HCT116 (cell line): ENCODE results near the gene VAMP7. TPM values are rescaled to one million over a fixed set of nuclear protein-coding genes. Genes with fewer than 3 reads are reported as not detected.

Source experiments
- ATAC-seq: fragments of 200-7000 bp; cut with Tn5 transposase; 2 replicates; pipeline ENCODE4 v1.9.1; 2020; ENCODE audit warnings: mild to moderate bottlenecking, moderate library complexity
- BruUV-seq: library from RNA; stranded (reverse); fragments of 400-500 nt; replicated peaks from 2 replicates; lab custom pipeline; 2021; lab: Mats Ljungman, UMichigan
- CTCF ChIA-PET: fragments of 300-600 bp; sonication (Branson Sonifier 250); formaldehyde crosslinking; loops from one replicate; lab custom pipeline; 2021; ENCODE audit warnings: antibody characterized with exemption; lab: Charles Lee
- POLR2A ChIA-PET: fragments of 300-600, 350-600 bp; sonication (Branson Sonifier 250); formaldehyde crosslinking; loops from one replicate; lab custom pipeline; 2021; ENCODE audit warnings: antibody characterized with exemption; lab: Charles Lee
- RAD21 ChIA-PET, 2 experiments: fragments of 300-600 bp; sonication (Branson Sonifier 250); formaldehyde crosslinking; loops; one replicate each; lab custom pipeline; 2023; ENCODE audit warnings: low total read pairs in 2 of 2; ENCODE audit not compliant: uncharacterized antibody in 2 of 2, unreplicated experiment in 2 of 2, low non-redundant PET in 1 of 2; lab: Charles Lee
- DNase-seq: peaks from one replicate; pipeline ENCODE4 v3.0.0-alpha.2; 2010; ENCODE audit warnings: low read depth, low spot score
- H2AFZ ChIP-seq: fragments of 200-600 bp; shearing (Covaris generic), sonication (generic); 2 replicates; pipeline ENCODE4 v1.6.1; 2017; ENCODE audit warnings: low read depth, mixed run types, mixed read lengths, antibody characterized with exemption, low read length; ENCODE audit not compliant: poor library complexity, severe bottlenecking
- H3K27ac ChIP-seq: 2 replicates; pipeline ENCODE4 v1.5.1; 2012; ENCODE audit warnings: low read depth, low read length
- H3K27me3 ChIP-seq: fragments of 200-600 bp; sonication (generic); 2 replicates; pipeline ENCODE4 v1.6.1; 2016; ENCODE audit warnings: mixed run types, low read length, mixed read lengths; ENCODE audit not compliant: insufficient read depth
- H3K36me3 ChIP-seq, 2 experiments: fragments of 200-500 bp in 1 of 2; fragments of 200-600 bp in 1 of 2; sonication (Bioruptor generic) in 1 of 2; sonication (generic) in 1 of 2; 2 replicates each; pipeline versions ENCODE4 v1.5.1 to v1.6.1; 2014 to 2016; ENCODE audit warnings: low read length in 2 of 2, inconsistent platforms in 1 of 2, mixed read lengths in 1 of 2, mixed run types in 1 of 2; ENCODE audit not compliant: insufficient read depth in 2 of 2, control insufficient read depth in 1 of 2
- H3K4me1 ChIP-seq, 2 experiments: fragments of 200-600 bp in 1 of 2; sonication (generic) in 1 of 2; 2 replicates each; pipeline versions ENCODE4 v1.5.1 to v1.6.1; 2012 to 2017; ENCODE audit warnings: low read length in 2 of 2, inconsistent platforms in 1 of 2, mild to moderate bottlenecking in 1 of 2, mixed read lengths in 1 of 2, mixed run types in 1 of 2, moderate library complexity in 1 of 2; ENCODE audit not compliant: insufficient read depth in 2 of 2, control insufficient read depth in 1 of 2
- H3K4me2 ChIP-seq: fragments of 200-600 bp; sonication (generic); 2 replicates; pipeline ENCODE4 v1.6.1; 2017; ENCODE audit warnings: mixed run types, low read length, mixed read lengths
- H3K4me3 ChIP-seq, 2 experiments: fragments of 200-600 bp in 1 of 2; sonication (generic) in 1 of 2; replicated peaks in 1 of 2; 2 replicates each; pipeline ENCODE4 v1.5.1; 2011 to 2016; ENCODE audit warnings: low read length in 2 of 2, control low read depth in 1 of 2, low read depth in 1 of 2, mild to moderate bottlenecking in 1 of 2, mixed read lengths in 1 of 2, mixed run types in 1 of 2
- H3K79me2 ChIP-seq: fragments of 200-600 bp; sonication (generic); 2 replicates; pipeline ENCODE4 v1.6.1; 2017; ENCODE audit warnings: mild to moderate bottlenecking, mixed run types, low read length, moderate library complexity, mixed read lengths; ENCODE audit not compliant: insufficient read depth
- H3K9ac ChIP-seq: fragments of 200-600 bp; sonication (generic); 2 replicates; pipeline ENCODE4 v1.6.1; 2016; ENCODE audit warnings: low read length, mixed read lengths
- H3K9me2 ChIP-seq: fragments of 200-600 bp; sonication (generic), shearing (Covaris generic); 2 replicates; pipeline ENCODE4 v1.6.1; 2017; ENCODE audit warnings: mixed run types, mild to moderate bottlenecking, moderate library complexity; ENCODE audit not compliant: insufficient read depth
- H3K9me3 ChIP-seq, 2 experiments: fragments of 200-500 bp in 1 of 2; fragments of 200-600 bp in 1 of 2; sonication (Bioruptor generic) in 1 of 2; sonication (generic) in 1 of 2; 2 replicates each; pipeline ENCODE4 v1.6.1; 2014 to 2017; ENCODE audit warnings: low read length in 2 of 2, mixed read lengths in 2 of 2, inconsistent platforms in 1 of 2, low read depth in 1 of 2, mild to moderate bottlenecking in 1 of 2, mixed run types in 1 of 2, moderate library complexity in 1 of 2; ENCODE audit not compliant: control insufficient read depth in 1 of 2, insufficient read depth in 1 of 2
- H4K20me1 ChIP-seq: fragments of 200-600 bp; sonication (generic), shearing (Covaris generic); 2 replicates; pipeline ENCODE4 v1.6.1; 2017; ENCODE audit warnings: mixed run types, mild to moderate bottlenecking, moderate library complexity; ENCODE audit not compliant: insufficient read depth
- CBX3 ChIP-seq: IDR thresholded peaks from 2 replicates; pipeline ENCODE4 v1.6.1; 2012; ENCODE audit warnings: low read depth
- ELF1 ChIP-seq: IDR thresholded peaks from 2 replicates; pipeline ENCODE4 v1.6.1; 2012; ENCODE audit warnings: low read depth, borderline replicate concordance
- EZH2 ChIP-seq: fragments of 200-600 bp; sonication (generic); IDR thresholded peaks from 2 replicates; pipeline ENCODE4 v1.6.1; 2017; ENCODE audit warnings: antibody characterized with exemption, mixed run types
- EZH2phosphoT487 ChIP-seq: fragments of 200-600 bp; IDR thresholded peaks from 2 replicates; pipeline ENCODE4 v1.6.1; 2018; ENCODE audit warnings: antibody characterized with exemption, borderline replicate concordance
- FOSL1 ChIP-seq: IDR thresholded peaks from 2 replicates; pipeline ENCODE4 v1.6.1; 2012; ENCODE audit warnings: low read depth
- POLR2A ChIP-seq: IDR thresholded peaks from 2 replicates; pipeline ENCODE4 v1.7.0; 2011; ENCODE audit warnings: borderline replicate concordance; ENCODE audit not compliant: insufficient read depth, insufficient read length; ENCODE audit errors: extremely low read depth
- SIN3A ChIP-seq: IDR thresholded peaks from 2 replicates; pipeline ENCODE4 v1.6.1; 2012; ENCODE audit warnings: low read depth
- SRF ChIP-seq: IDR thresholded peaks from 2 replicates; pipeline ENCODE4 v1.6.1; 2012; ENCODE audit warnings: low read depth
- TCF7L2 ChIP-seq: IDR thresholded peaks from 2 replicates; pipeline ENCODE4 v1.7.0; 2011; ENCODE audit warnings: borderline replicate concordance, inconsistent platforms; ENCODE audit not compliant: insufficient read depth, insufficient read length; ENCODE audit errors: extremely low read depth
- YY1 ChIP-seq: IDR thresholded peaks from 2 replicates; pipeline ENCODE4 v1.6.1; 2011; ENCODE audit warnings: low read length, low read depth, moderate library complexity, mild to moderate bottlenecking; ENCODE audit not compliant: insufficient replicate concordance; ENCODE audit errors: extremely low read depth
- ZFX ChIP-seq: fragments of 450-650 bp; IDR thresholded peaks from 2 replicates; pipeline ENCODE4 v1.6.1; 2017
- ZNF274 ChIP-seq: fragments of 200-500 bp; sonication (Bioruptor generic); IDR thresholded peaks from 2 replicates; pipeline ENCODE4 v1.6.1; 2014; ENCODE audit warnings: mild to moderate bottlenecking, low read depth, low read length, inconsistent platforms
- intact Hi-C: fragments of 100-400 bp; cut with micrococcal nuclease; formaldehyde crosslinking; loops from 2 replicates; pipeline ENCODE4 v1.10.0; 2022
- total RNA-seq: library from RNA; stranded (reverse); gene quantifications from one replicate; pipeline ENCODE4 v1.2.1, GENCODE V29; 2021; ENCODE audit not compliant: unreplicated experiment
- TF ChIP-seq, protein P1 (sequence below): IDR thresholded peaks from 2 replicates; pipeline ENCODE4 v1.6.1; 2012
- TF ChIP-seq, protein P2 (sequence below): IDR thresholded peaks from 2 replicates; pipeline ENCODE4 v1.6.1; 2012; ENCODE audit warnings: low read depth

VAMP7 gene
- total RNA-seq, 1 experiment from 2014 or later, result 32.8 TPM

DNA sequence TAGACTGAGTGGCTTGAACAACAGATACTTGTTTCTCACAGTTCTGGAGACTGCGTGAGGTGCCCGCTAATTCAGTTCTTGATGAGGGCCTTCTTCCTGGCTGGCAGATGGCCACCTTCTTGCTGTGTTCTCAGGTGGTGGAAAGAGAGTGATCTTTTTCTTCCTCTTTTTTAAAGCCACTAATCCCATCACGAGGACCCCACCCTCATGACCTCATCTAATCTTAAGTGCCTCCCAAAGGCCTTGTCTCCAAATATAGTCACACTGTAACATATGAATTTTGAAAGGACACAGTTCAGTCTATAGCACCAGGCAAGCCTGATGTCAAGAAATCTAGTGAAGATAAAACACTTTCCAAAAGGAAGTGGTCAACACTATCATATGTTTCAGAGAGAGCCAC is 12.4 kb downstream of the VAMP7 start:
- no peak for TF ChIP-seq SIN3A
- TF ChIP-seq TCF7L2, result no peak
- TF ChIP-seq FOSL1, result no peak
- no peak for TF ChIP-seq SRF
- no peak for TF ChIP-seq EZH2phosphoT487
- TF ChIP-seq POLR2A, result no peak
- TF ChIP-seq CBX3, result no peak
- TF ChIP-seq ZNF274, result no peak
- no peak for TF ChIP-seq EZH2
- TF ChIP-seq, protein P1, sequence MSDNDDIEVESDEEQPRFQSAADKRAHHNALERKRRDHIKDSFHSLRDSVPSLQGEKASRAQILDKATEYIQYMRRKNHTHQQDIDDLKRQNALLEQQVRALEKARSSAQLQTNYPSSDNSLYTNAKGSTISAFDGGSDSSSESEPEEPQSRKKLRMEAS, result no peak
- no peak for TF ChIP-seq ZFX
- TF ChIP-seq ELF1, result no peak
- no peak for TF ChIP-seq YY1
- TF ChIP-seq, protein P2, sequence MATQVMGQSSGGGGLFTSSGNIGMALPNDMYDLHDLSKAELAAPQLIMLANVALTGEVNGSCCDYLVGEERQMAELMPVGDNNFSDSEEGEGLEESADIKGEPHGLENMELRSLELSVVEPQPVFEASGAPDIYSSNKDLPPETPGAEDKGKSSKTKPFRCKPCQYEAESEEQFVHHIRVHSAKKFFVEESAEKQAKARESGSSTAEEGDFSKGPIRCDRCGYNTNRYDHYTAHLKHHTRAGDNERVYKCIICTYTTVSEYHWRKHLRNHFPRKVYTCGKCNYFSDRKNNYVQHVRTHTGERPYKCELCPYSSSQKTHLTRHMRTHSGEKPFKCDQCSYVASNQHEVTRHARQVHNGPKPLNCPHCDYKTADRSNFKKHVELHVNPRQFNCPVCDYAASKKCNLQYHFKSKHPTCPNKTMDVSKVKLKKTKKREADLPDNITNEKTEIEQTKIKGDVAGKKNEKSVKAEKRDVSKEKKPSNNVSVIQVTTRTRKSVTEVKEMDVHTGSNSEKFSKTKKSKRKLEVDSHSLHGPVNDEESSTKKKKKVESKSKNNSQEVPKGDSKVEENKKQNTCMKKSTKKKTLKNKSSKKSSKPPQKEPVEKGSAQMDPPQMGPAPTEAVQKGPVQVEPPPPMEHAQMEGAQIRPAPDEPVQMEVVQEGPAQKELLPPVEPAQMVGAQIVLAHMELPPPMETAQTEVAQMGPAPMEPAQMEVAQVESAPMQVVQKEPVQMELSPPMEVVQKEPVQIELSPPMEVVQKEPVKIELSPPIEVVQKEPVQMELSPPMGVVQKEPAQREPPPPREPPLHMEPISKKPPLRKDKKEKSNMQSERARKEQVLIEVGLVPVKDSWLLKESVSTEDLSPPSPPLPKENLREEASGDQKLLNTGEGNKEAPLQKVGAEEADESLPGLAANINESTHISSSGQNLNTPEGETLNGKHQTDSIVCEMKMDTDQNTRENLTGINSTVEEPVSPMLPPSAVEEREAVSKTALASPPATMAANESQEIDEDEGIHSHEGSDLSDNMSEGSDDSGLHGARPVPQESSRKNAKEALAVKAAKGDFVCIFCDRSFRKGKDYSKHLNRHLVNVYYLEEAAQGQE, result no peak
- H3K27me3 ChIP-seq, result no peaks in the 10 kb centered on the region
- intact Hi-C loops, result no loop called here
- H3K4me3 ChIP-seq, result no peak overlapping the region
- no peaks in the 10 kb centered on the region for H3K9me2 ChIP-seq
- DNase-seq (no peak), ATAC-seq (no peak)
- RAD21 ChIA-PET, result no interaction called here
- no peak overlapping the region for H3K9ac ChIP-seq
- CTCF ChIA-PET, result no interaction called here
- peaks cover 2 to 8% of the 10 kb centered on the region in 2 experiments; a peak in 3 of 4 replicates for H3K36me3 ChIP-seq
- H3K4me2 ChIP-seq, result no peak overlapping the region
- POLR2A ChIA-PET, result no interaction called here
- no TSS peak for BruUV-seq
- peaks cover 9% of the 10 kb centered on the region; the same call in 1 of the 2 replicates for H3K79me2 ChIP-seq
- no peaks in the 10 kb centered on the region for H3K9me3 ChIP-seq
- H3K4me1 ChIP-seq, result peaks cover under 1 to 2% of the 10 kb centered on the region in 2 experiments; a peak in 3 of 4 replicates
- no peak overlapping the region for H2AFZ ChIP-seq
- H4K20me1 ChIP-seq, result no peaks in the 10 kb centered on the region
- no peak overlapping the region for H3K27ac ChIP-seq
